ENCODE data around the gene SKA2. TPM values are rescaled to one million over a fixed set of nuclear protein-coding genes. Genes with fewer than 3 reads are reported as not detected.

Gene SKA2
- polyA plus RNA-seq, 4 donors: 28.6 to 43.6 (median 32.3) TPM

DNA sequence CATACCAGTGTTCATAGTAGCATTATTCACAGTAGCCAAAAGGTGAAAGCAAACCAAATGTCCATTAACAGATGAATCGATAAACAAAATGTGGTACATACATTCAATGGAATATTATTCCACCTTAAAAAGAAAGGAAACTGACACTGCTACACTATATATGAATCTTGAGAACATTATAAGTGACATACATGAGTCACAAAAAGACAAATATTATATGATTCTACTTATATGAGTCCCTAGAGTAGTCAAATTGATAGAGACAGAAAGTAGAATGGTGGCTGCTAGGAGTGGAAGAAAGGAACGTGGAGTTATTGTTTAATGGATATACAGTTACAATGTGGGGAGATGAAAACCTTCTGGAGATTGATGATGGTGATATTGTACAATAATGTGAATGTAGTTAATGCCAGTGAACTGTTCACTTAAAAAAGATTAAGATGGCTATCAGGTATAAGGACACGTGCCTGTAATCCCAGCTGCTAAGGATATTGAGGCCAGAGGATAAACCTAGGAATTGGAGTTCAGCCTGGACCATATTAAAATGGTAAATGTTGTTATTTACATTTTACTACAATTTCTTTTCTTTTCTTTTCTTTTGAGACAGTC is 28.1 kb downstream of the SKA2 start:
- Histone ChIP-seq H3K4me1 (ENCODE audit: control insufficient read depth in 3 of 3, insufficient read depth in 2 of 3, low read depth in 1 of 3, low read length in 2 of 3) (no peaks in the 10 kb centered on the region), H3K27ac (ENCODE audit: low read depth in 1 of 3, low read length in 2 of 3) (no peak overlapping the region), H3K9me3 (ENCODE audit: control insufficient read depth in 2 of 2, insufficient read depth in 1 of 2, low read depth in 1 of 2, low read length in 1 of 2) (no peaks in the 10 kb centered on the region), H3K36me3 (ENCODE audit: control insufficient read depth in 3 of 3, insufficient read depth in 2 of 3, low read depth in 1 of 3, low read length in 3 of 3) (peaks cover 0 to 7% (median 0%) of the 10 kb centered on the region in 3 donors), H3K4me3 (ENCODE audit: low read depth in 1 of 3, low read length in 3 of 3) (no peak overlapping the region), H3K27me3 (ENCODE audit: control insufficient read depth in 3 of 3, insufficient read depth in 3 of 3, low read length in 3 of 3) (no peaks in the 10 kb centered on the region)
- DNase-seq: no peak
- no peak for FAIRE-seq
- 58 to 63% (median 61%) methylated on average over 3 of the region's 3 CpGs for WGBS, 3 donors

DNA sequence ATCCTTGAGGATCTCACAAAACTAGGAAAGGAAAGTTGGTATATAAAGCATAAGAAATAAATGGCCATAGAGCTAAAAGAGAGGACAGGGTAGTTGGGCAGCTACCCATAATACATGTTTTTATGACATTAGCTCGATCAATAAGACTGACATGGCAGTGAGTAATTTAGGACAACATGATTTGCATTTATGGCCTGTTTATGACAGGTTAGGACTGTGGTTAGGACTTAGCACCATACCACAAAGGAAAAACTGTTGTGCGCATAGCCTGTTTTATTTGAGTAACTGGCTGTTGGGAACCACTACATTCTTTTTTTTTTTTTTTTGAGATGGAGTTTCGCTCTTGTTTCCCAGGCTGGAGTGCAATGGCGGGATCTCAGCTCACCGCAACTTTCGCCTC is 30.3 kb downstream of the SKA2 start:
- WGBS, 3 donors: 66 to 76% (median 75%) methylated on average over 6 of the region's 6 CpGs
- DNase-seq (peak; percentile 18 to 78), FAIRE-seq (no peak)

GRCh38 chr17:59121901-59122480 is 33.0 kb downstream of the SKA2 start:
- DNase-seq (no peak), FAIRE-seq (no peak)
- 94 to 95% (median 94%) methylated on average over 9 of the region's 9 CpGs for WGBS, 3 donors

More for the DNA sequence above, 30.3 kb downstream of the SKA2 start:
- Histone ChIP-seq H3K9me3 (ENCODE audit: control insufficient read depth in 2 of 2, insufficient read depth in 1 of 2, low read depth in 1 of 2, low read length in 1 of 2) (no peaks in the 10 kb centered on the region), H3K27ac (ENCODE audit: low read depth in 1 of 3, low read length in 2 of 3) (no peak overlapping the region), H3K4me1 (ENCODE audit: control insufficient read depth in 3 of 3, insufficient read depth in 2 of 3, low read depth in 1 of 3, low read length in 2 of 3) (no peaks in the 10 kb centered on the region), H3K36me3 (ENCODE audit: control insufficient read depth in 3 of 3, insufficient read depth in 2 of 3, low read depth in 1 of 3, low read length in 3 of 3) (peaks cover 0 to 9% (median 0%) of the 10 kb centered on the region in 3 donors), H3K27me3 (ENCODE audit: control insufficient read depth in 3 of 3, insufficient read depth in 3 of 3, low read length in 3 of 3) (no peaks in the 10 kb centered on the region), H3K4me3 (ENCODE audit: low read depth in 1 of 3, low read length in 3 of 3) (no peak overlapping the region)

DNA sequence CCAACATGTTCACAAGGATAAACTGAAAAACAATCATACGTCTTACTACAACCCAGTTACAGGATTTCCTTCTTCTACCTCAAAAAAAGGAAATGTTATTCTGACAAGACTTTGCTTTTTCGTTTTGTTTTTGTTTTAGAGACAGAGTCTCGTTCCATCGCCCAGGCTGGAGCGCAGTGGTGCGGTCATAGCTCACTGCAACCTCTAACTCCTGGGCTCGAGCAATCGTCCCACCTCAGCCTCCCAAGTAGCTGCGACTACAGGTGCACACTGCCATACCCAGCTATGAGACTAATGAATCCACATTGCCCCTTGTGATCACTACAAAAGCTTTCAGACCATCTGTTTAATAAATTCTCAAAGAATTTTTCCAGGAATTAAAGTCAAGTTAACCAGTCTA is 39.5 kb downstream of the SKA2 start:
- no peak for FAIRE-seq

More at GRCh38 chr17:59121901-59122480, 33.0 kb downstream of the SKA2 start:
- Histone ChIP-seq H3K27me3 (ENCODE audit: control insufficient read depth in 3 of 3, insufficient read depth in 3 of 3, low read length in 3 of 3) (no peaks in the 10 kb centered on the region), H3K4me1 (ENCODE audit: control insufficient read depth in 3 of 3, insufficient read depth in 2 of 3, low read depth in 1 of 3, low read length in 2 of 3) (no peaks in the 10 kb centered on the region), H3K9me3 (ENCODE audit: control insufficient read depth in 2 of 2, insufficient read depth in 1 of 2, low read depth in 1 of 2, low read length in 1 of 2) (no peaks in the 10 kb centered on the region), H3K27ac (ENCODE audit: low read depth in 1 of 3, low read length in 2 of 3) (no peak overlapping the region), H3K36me3 (ENCODE audit: control insufficient read depth in 3 of 3, insufficient read depth in 2 of 3, low read depth in 1 of 3, low read length in 3 of 3) (peaks cover 0 to 8% (median 0%) of the 10 kb centered on the region in 3 donors), H3K4me3 (ENCODE audit: low read depth in 1 of 3, low read length in 3 of 3) (no peak overlapping the region)

DNA sequence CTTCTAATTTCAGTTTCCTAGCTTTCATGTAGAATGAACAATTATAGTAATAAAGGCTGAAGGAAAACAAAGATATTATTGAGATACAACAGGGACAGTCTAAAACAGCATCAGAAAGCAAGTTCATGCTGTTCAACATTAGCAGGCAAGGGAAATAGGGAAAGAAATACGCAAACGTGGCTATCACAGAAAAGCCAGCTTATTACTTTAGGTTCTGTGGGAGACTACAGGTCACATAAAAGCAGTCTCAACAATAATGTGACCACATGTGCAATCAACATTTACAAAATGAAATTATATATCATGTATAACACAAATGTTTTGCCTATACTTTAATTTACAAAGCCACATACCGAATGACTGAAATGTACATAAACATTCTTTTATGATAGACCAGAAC is 43.4 kb downstream of the SKA2 start:
- DNase-seq (no peak), FAIRE-seq (no peak)
- no peak overlapping the region for H3K27ac ChIP-seq (ENCODE audit: low read depth in 1 of 3, low read length in 2 of 3)
- no peaks in the 10 kb centered on the region for H3K9me3 ChIP-seq (ENCODE audit: control insufficient read depth in 2 of 2, insufficient read depth in 1 of 2, low read depth in 1 of 2, low read length in 1 of 2)
- 83 to 89% (median 89%) methylated on average over 3 of the region's 3 CpGs for WGBS, 3 donors
- H3K4me3 ChIP-seq (ENCODE audit: low read depth in 1 of 3, low read length in 3 of 3): no peak overlapping the region
- peaks cover 0 to 4% (median 0%) of the 10 kb centered on the region in 3 donors for H3K4me1 ChIP-seq (ENCODE audit: control insufficient read depth in 3 of 3, insufficient read depth in 2 of 3, low read depth in 1 of 3, low read length in 2 of 3)
- H3K27me3 ChIP-seq (ENCODE audit: control insufficient read depth in 3 of 3, insufficient read depth in 3 of 3, low read length in 3 of 3): no peaks in the 10 kb centered on the region
- peaks cover 0 to 9% (median 1%) of the 10 kb centered on the region in 3 donors for H3K36me3 ChIP-seq (ENCODE audit: control insufficient read depth in 3 of 3, insufficient read depth in 2 of 3, low read depth in 1 of 3, low read length in 3 of 3)

More for the DNA sequence above, 39.5 kb downstream of the SKA2 start:
- H3K27ac ChIP-seq (ENCODE audit: low read depth in 1 of 3, low read length in 2 of 3): no peak overlapping the region
- H3K4me1 ChIP-seq (ENCODE audit: control insufficient read depth in 3 of 3, insufficient read depth in 2 of 3, low read depth in 1 of 3, low read length in 2 of 3): no peaks in the 10 kb centered on the region
- H3K27me3 ChIP-seq (ENCODE audit: control insufficient read depth in 3 of 3, insufficient read depth in 3 of 3, low read length in 3 of 3): no peaks in the 10 kb centered on the region
- H3K4me3 ChIP-seq (ENCODE audit: low read depth in 1 of 3, low read length in 3 of 3): no peak overlapping the region
- H3K9me3 ChIP-seq (ENCODE audit: control insufficient read depth in 2 of 2, insufficient read depth in 1 of 2, low read depth in 1 of 2, low read length in 1 of 2): no peaks in the 10 kb centered on the region
- DNase-seq: no peak
- peaks cover 0 to 16% (median 1%) of the 10 kb centered on the region in 3 donors for H3K36me3 ChIP-seq (ENCODE audit: control insufficient read depth in 3 of 3, insufficient read depth in 2 of 3, low read depth in 1 of 3, low read length in 3 of 3)
- 94 to 97% (median 95%) methylated on average over 9 of the region's 9 CpGs for WGBS, 3 donors

DNA sequence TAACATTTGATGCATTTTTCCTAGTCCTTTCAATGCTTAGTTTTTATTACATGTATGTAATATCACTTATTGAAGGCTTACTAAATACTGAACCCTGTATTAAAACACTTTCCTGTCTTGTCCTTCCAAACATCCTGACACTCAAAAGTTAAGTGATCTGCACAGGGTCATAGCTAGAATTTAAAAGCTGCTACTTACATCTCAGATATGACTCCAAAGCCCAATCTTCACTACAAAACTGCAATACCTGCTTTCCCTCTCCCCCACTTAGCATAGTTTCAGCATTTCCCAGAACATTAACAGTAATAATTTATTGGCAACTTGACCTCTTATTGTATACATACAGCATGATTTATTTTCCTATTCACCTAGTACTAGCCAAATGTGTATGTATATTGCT is 44.0 kb downstream of the SKA2 start:
- H3K27me3 ChIP-seq (ENCODE audit: control insufficient read depth in 3 of 3, insufficient read depth in 3 of 3, low read length in 3 of 3): no peaks in the 10 kb centered on the region
- DNase-seq: no peak
- no peaks in the 10 kb centered on the region for H3K9me3 ChIP-seq (ENCODE audit: control insufficient read depth in 2 of 2, insufficient read depth in 1 of 2, low read depth in 1 of 2, low read length in 1 of 2)
- H3K4me1 ChIP-seq (ENCODE audit: control insufficient read depth in 3 of 3, insufficient read depth in 2 of 3, low read depth in 1 of 3, low read length in 2 of 3): peaks cover 0 to 4% (median 0%) of the 10 kb centered on the region in 3 donors
- peaks cover 0 to 6% (median 1%) of the 10 kb centered on the region in 3 donors for H3K36me3 ChIP-seq (ENCODE audit: control insufficient read depth in 3 of 3, insufficient read depth in 2 of 3, low read depth in 1 of 3, low read length in 3 of 3)
- no peak overlapping the region for H3K4me3 ChIP-seq (ENCODE audit: low read depth in 1 of 3, low read length in 3 of 3)
- no peak overlapping the region for H3K27ac ChIP-seq (ENCODE audit: low read depth in 1 of 3, low read length in 2 of 3)
- no peak for FAIRE-seq

DNA sequence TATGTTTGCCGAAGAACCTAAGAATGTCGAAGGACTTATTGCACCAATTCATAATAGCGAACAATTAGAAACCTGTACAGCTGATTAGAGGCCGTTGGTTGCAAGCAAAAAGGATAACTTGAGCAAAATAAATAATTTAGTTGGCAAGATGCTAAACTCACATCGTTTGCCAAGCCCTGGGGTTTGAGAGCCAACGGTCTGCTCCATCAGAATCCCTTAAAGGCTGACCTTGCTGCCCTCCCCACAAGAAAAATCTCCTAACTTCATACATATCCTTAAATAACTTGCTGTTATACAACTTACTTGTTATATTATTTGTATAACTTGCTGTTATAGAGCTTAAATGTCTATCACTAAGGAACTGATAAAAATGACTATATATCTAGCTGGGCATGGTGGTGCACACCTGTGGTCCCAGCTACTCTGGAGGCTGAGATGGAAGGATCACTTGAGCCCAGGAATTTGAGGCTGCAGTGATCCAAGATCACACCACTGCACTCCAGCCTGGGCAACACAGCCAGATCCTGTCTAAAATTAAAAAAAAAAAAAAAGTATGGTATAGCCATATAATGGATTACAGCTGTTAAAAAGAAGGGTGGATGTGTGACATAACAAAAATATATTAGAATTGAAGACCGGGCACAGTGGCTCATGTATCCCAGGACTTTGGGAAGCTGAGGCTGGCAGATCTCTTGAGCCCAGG is 46.4 kb downstream of the SKA2 start:
- Histone ChIP-seq H3K4me3 (ENCODE audit: low read depth in 1 of 3, low read length in 3 of 3) (no peak overlapping the region), H3K4me1 (ENCODE audit: control insufficient read depth in 3 of 3, insufficient read depth in 2 of 3, low read depth in 1 of 3, low read length in 2 of 3) (peaks cover 0 to 4% (median 0%) of the 10 kb centered on the region in 3 donors), H3K36me3 (ENCODE audit: control insufficient read depth in 3 of 3, insufficient read depth in 2 of 3, low read depth in 1 of 3, low read length in 3 of 3) (peaks cover 0 to 4% (median 1%) of the 10 kb centered on the region in 3 donors), H3K9me3 (ENCODE audit: control insufficient read depth in 2 of 2, insufficient read depth in 1 of 2, low read depth in 1 of 2, low read length in 1 of 2) (no peaks in the 10 kb centered on the region), H3K27ac (ENCODE audit: low read depth in 1 of 3, low read length in 2 of 3) (no peak overlapping the region), H3K27me3 (ENCODE audit: control insufficient read depth in 3 of 3, insufficient read depth in 3 of 3, low read length in 3 of 3) (no peaks in the 10 kb centered on the region)
- DNase-seq (peak in 1 of 2 donors; percentile 4), FAIRE-seq (no peak)
- 81 to 90% (median 89%) methylated on average over 7 of the region's 7 CpGs for WGBS, 3 donors

GRCh38 chr17:59107306-59107670 is 47.7 kb downstream of the SKA2 start:
- no peak for FAIRE-seq
- Histone ChIP-seq H3K4me1 (ENCODE audit: control insufficient read depth in 3 of 3, insufficient read depth in 2 of 3, low read depth in 1 of 3, low read length in 2 of 3) (peaks cover 0 to 4% (median 0%) of the 10 kb centered on the region in 3 donors), H3K4me3 (ENCODE audit: low read depth in 1 of 3, low read length in 3 of 3) (peak overlapping the region; percentile 52 to 95 (median 94)), H3K9me3 (ENCODE audit: control insufficient read depth in 2 of 2, insufficient read depth in 1 of 2, low read depth in 1 of 2, low read length in 1 of 2) (no peaks in the 10 kb centered on the region), H3K27me3 (ENCODE audit: control insufficient read depth in 3 of 3, insufficient read depth in 3 of 3, low read length in 3 of 3) (no peaks in the 10 kb centered on the region), H3K36me3 (ENCODE audit: control insufficient read depth in 3 of 3, insufficient read depth in 2 of 3, low read depth in 1 of 3, low read length in 3 of 3) (peaks cover 0 to 2% (median 1%) of the 10 kb centered on the region in 3 donors), H3K27ac (ENCODE audit: low read depth in 1 of 3, low read length in 2 of 3) (peak overlapping the region; percentile 22 to 93 (median 86))
- no peak for DNase-seq
- 0 to 2% (median 0%) methylated on average over 10 of the region's 10 CpGs for WGBS, 3 donors
